Embryonic facial prominence (tissue), 1 donor: ENCODE data around the gene CELSR1.

ENCODE experiments used
- DNase-seq: peaks from one replicate; pipeline ENCODE4 v3.0.0-alpha.2; 2016; ENCODE audit errors: extremely low spot score

Gene CELSR1

DNA sequence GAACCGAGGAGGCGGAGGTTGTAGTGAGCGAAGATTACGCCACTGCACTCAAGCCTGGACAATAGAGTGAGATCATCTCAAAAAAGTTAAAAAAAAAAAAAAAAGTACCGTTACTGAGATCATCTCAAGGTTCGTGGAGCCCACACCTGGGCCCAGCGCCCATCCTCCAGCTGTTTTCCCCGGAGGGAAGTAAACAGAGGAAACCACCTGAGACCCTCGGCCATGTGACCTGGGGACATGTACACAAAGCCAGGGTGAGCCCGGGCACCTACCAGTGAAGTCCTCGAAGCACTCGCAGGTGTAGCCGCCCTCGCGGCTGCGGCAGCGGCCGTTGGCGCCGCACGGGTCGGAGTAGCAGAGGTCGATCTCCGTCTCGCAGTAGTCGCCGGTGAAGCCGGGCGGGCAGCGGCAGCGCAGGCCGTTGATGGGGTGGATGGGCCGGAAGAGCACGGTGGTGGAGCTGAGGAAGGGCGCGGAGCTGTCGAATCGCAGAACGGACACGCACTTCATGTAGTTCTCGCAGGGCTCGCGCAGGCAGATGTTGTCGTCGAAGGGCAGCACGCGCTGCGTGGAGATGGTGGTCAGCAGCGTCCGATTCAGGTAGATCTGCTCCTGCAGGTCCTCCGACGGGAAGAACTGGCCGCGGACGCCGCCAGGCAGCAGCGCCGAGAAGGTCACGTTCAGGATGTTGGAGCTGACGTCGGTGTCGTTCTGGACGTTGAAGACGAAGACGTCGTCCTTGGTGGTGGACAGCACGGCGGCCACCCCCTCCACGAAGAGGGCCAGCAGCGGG is 73.8 kb downstream of the CELSR1 start:
- no peak for DNase-seq

GRCh38 chr22:46462726-46463371 is 74.6 kb downstream of the CELSR1 start:
- DNase-seq, result no peak

GRCh38 chr22:46461566-46462180 is 75.7 kb downstream of the CELSR1 start:
- DNase-seq, result no peak

DNA sequence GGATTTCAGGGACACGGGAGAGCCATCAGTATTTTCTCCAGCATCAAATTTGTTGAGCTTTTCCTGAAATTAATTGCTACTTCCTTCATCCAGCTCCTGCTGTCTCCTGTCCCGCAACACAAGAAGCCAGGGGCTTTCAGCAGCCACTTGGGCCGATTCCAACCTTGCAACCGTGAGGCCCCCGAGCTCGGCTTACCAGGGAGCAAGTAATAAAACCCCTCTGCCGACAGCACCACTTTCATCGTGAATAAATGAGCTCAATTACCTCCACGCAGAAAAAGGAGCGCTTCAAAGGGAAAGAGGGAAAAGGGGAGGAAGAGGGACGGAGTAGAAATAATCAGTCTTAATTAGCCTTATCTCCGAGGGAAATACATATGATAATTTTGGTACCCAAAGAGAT is 76.6 kb downstream of the CELSR1 start:
- no peak for DNase-seq

GRCh38 chr22:46459347-46460065 is 77.9 kb downstream of the CELSR1 start:
- no peak for DNase-seq

- DNase-seq, result no peak
These were observed 78.9 kb downstream of the CELSR1 start for GRCh38 chr22:46458525-46458924.

DNA sequence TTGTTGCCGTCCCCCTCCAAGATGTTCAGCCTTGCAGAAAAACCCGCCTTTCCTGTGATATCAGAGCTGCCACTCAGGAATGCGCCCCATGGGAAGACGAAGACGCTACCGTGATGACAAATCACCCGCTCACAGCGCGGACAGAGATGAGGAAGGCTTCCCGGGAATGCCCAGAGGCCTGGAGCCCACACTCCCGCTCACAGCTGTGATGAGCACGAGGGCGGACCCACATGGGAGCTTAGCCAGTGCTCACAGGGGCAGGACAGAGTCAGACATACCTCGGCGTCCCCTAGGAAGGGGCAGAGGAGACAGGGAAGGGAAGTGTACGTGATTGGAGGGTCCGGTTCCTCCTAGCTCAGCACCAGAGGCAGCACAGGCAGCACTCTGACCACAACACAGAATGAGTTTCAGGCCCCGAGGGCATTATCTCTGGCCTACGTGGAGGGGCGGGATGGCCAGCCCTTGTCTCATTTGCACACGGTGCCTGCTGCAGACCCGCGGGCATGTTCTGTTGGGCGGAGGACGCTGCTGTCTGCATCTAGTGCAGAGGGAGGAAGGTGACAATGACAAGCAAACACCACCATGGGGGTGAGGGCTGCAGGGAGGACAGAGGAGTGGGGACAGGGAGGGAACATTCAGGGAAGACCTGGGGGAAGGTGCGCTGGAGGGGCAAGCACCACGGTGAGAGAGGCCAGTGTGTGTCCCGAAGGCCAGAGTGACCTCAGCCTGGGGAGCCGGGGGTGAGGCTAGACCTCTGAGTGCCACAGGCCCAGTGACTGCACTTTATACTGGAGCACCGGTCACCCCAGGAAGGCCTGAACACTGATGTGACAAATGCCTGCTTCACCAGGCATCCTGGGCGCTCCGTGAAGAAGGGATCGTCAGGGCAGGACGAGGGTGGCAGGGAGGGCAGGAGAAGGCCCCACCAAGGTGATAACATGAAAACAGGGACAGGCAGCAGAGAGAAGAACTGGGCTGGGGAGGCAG is 79.6 kb downstream of the CELSR1 start:
- DNase-seq, result no peak

DNA sequence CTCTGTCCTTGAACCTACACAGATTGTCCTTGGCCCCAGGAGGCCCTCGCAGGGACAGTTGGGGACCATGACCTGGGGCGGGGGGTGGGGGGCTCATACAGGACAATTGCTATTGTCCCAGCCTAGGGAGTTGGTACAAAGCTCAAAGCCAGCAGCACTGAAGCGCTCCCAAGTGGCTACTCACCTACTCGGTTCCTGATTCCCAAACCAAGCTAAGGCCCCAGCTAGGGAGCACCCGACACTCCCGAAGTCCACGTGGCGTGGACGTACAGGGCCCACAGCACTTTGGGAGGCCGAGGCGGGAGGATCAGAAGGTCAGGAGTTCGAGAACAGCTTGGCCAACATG is 80.6 kb downstream of the CELSR1 start:
- no peak for DNase-seq

- DNase-seq, result no peak
These were observed 82.0 kb downstream of the CELSR1 start for GRCh38 chr22:46455446-46455845.

GRCh38 chr22:46454504-46455269 is 82.7 kb downstream of the CELSR1 start:
- no peak for DNase-seq

DNA sequence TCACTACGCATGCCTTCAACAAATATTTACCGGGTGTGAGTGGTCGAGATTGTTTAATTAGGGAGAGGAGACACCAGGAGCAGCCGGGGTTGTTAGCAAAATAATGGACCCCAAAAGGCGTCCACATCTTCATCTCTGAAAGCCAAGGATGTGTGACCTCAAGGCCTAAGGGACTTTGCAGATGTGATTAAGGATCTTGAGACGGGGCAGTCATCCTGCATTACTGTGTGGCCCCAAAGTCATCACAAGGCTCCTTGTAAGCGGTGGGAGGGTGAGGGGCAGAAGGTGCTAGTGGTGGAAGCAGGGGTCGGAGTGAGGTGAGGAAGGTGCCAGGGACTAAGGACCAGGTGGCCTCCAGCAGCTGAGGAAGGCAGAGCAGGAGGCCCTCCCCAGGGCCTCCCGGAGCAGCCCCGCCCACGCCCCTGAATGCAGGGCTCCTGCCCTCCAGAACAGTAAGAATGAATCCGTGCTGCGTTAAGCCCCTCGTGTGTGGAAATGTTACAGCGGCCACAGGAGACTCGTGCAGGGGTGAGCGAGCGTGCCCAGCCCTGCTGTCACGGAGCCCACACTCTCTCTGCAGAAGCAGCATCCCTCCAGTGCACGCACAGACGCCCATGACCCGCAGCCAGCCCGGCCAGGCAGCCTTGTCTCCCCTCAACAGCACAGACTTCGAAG is 83.5 kb downstream of the CELSR1 start:
- no peak for DNase-seq

DNA sequence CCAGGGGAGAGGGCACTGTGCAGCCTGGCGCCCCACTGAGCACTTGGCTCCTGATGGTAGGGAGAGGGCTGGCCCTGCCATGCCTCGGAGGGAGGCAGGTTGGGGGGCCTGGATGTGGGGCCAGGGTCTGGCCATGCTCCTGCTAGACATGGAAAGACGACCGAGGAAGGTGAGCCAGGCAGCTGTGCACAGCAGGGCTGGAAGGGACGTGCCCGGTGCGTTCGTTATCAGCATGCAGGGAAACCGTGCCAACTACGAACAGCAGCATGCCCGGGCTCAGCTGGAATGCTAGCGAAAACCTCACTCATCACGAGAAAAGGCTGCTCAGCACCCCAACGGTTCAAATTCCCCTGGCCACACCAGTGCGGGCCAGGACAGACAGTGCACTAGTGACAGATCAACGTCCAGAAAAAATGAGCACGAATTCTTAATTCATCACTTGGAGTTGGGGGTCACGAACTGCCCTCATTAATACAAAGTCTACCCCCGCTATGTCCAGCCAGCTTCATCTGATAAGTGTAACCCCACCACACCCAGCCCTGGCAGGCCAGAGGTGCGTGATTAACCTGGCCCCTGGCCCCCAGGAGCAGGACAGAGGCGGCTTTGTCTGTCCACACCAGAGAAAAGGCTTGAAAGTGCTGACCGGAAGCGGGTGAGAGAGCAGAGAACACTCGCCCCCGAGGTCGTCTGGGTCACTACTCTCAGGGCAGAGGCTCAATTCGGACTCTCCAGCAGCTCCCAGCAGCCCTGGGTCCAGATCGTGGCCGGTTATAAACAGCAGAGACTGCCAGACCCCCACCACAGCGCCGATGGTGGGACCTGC is 84.2 kb downstream of the CELSR1 start:
- no peak for DNase-seq

DNA sequence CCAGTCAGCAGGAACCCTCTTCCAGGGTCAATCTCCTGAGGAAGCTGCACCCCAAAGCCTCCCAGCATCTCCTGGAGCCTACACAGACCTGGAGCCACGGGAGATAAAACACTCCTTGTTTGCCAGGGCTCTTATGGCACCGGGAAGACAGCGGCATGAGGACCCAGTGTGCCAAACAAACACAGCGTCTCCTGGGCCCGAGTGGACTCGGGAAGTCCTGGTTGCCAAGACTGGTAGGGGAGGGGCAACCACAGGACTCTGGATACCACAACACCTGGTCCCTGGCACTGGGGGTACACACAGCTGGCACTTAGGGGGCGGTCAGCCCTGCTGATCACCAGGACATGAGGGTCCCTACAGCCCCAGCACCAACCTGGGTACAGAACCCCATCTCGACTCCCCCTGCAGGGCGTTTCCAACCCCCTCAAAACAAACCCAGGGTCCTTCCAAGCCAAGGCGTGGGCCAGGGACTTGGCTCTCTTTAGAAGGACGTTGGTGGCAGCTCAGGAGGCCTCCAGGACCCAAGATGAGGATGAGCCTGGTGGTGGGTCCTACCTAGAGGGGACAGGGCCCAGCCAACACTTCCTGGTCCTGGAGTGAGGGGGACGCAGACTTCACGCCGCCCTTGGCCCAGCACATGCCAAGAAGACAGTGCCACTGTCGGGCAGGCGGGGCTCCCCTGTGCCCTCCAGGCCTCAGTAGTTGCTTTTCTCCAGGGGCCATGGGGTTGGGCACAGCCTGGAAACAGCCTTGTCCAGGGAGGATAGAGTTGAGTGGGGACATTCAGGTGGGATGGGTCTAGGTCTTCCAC is 85.0 kb downstream of the CELSR1 start:
- DNase-seq, result no peak

DNA sequence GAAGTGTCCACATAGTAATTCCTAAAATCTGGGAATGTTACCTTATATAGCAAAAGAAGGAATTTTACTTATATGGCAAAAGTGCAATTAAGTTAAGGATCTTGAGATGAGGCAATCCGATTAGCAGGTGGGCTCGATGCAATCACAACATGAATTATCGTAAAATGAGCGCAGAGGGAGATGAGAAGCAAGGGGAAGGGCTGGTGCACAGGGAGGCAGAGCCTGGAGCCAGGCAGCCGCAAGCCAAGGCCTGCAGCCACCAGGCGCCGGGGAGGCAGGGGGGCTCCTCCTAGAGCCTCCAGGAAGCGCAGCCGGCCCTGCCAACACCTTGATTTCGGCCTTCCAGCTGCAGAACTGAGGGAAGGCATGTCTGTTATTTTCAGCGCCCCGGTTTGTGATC is 85.7 kb downstream of the CELSR1 start:
- DNase-seq, result no peak

GRCh38 chr22:46450931-46451561 is 86.4 kb downstream of the CELSR1 start:
- DNase-seq, result no peak

GRCh38 chr22:46449974-46450745 is 87.3 kb downstream of the CELSR1 start:
- DNase-seq, result no peak

GRCh38 chr22:46449116-46449691 is 88.2 kb downstream of the CELSR1 start:
- DNase-seq, result no peak
